Endothelial cell of umbilical vein (primary cell): ENCODE measurements around the gene SLC7A6OS. TPM values are rescaled to one million over a fixed set of nuclear protein-coding genes. Genes with fewer than 3 reads are reported as not detected.

Experiments used
- BruUV-seq: library from RNA; stranded (reverse); fragments of 400-500 nt; replicated peaks from 2 replicates; lab custom pipeline; 2021; lab: Mats Ljungman, UMichigan
- CTCF ChIA-PET: fragments of 300-600, 350-600 bp; sonication (Branson Sonifier 250); formaldehyde crosslinking; loops from one replicate; lab custom pipeline; 2021; ENCODE audit warnings: antibody characterized with exemption, inconsistent platforms; lab: Charles Lee
- POLR2A ChIA-PET: fragments of 300-600, 350-600 bp; sonication (Branson Sonifier 250); formaldehyde crosslinking; loops from one replicate; lab custom pipeline; 2021; ENCODE audit warnings: antibody characterized with exemption, inconsistent platforms; lab: Charles Lee
- DNase-seq: peaks from one replicate; pipeline ENCODE4 v3.0.0-alpha.2; 2011; ENCODE audit warnings: low read depth, low spot score
- FAIRE-seq: peaks from 2 replicates; lab custom pipeline; 2011; peaks lifted over from hg19 to GRCh38; lab: Jason Lieb, UNC
- H2AFZ ChIP-seq: 2 replicates; pipeline ENCODE4 v1.6.0; 2012; ENCODE audit warnings: low read depth, low read length, control low read depth, inconsistent platforms
- H3K27ac ChIP-seq: 2 replicates; pipeline ENCODE4 v1.5.1; 2011; ENCODE audit warnings: low read depth, mild to moderate bottlenecking, control low read depth, low read length, moderate library complexity; ENCODE audit not compliant: insufficient read depth
- H3K27me3 ChIP-seq, 2 experiments: 2 replicates each; pipeline versions ENCODE4 v1.6.0 to v1.6.1; 2011; ENCODE audit warnings: low read length in 2 of 2, mixed read lengths in 1 of 2; ENCODE audit not compliant: control insufficient read depth in 2 of 2, insufficient read depth in 2 of 2
- H3K36me3 ChIP-seq, 2 experiments: 2 replicates in 1 of 2; 3 replicates in 1 of 2; pipeline ENCODE4 v1.5.1; 2011; ENCODE audit warnings: low read length in 2 of 2, mild to moderate bottlenecking in 1 of 2, moderate library complexity in 1 of 2; ENCODE audit not compliant: control insufficient read depth in 2 of 2, insufficient read depth in 2 of 2; ENCODE audit errors: extremely low read depth in 1 of 2
- H3K4me1 ChIP-seq: 3 replicates; pipeline ENCODE4 v1.5.1; 2011; ENCODE audit warnings: mild to moderate bottlenecking, low read length; ENCODE audit not compliant: control insufficient read depth, insufficient read depth; ENCODE audit errors: extremely low read depth
- H3K4me2 ChIP-seq: 2 replicates; pipeline ENCODE4 v1.6.1; 2011; ENCODE audit warnings: low read length, control low read depth, mixed read lengths; ENCODE audit not compliant: insufficient read depth
- H3K4me3 ChIP-seq, 3 experiments: fragments of 200-600 bp in 1 of 3; sonication (generic), shearing (Covaris generic) in 1 of 3; replicated peaks in 1 of 3; 2 replicates each; pipeline ENCODE4 v1.5.1; 2011 to 2016; ENCODE audit warnings: control low read depth in 3 of 3, low read length in 3 of 3, mild to moderate bottlenecking in 2 of 3, inconsistent platforms in 1 of 3, low read depth in 1 of 3, moderate library complexity in 1 of 3; ENCODE audit not compliant: insufficient read depth in 1 of 3
- H3K79me2 ChIP-seq: 2 replicates; pipeline ENCODE4 v1.6.0; 2012; ENCODE audit warnings: low read length, inconsistent platforms; ENCODE audit not compliant: control insufficient read depth, insufficient read depth
- H3K9ac ChIP-seq: replicated peaks from 2 replicates; pipeline ENCODE3; 2011; ENCODE audit warnings: low read length, control low read depth; ENCODE audit not compliant: insufficient read depth; ENCODE audit errors: extremely low read depth
- H3K9me1 ChIP-seq: replicated peaks from 3 replicates; pipeline ENCODE4 v1.6.0; 2011; ENCODE audit warnings: mild to moderate bottlenecking, low read length; ENCODE audit not compliant: control insufficient read depth, insufficient read depth; ENCODE audit errors: extremely low read depth
- H3K9me3 ChIP-seq: replicated peaks from 2 replicates; pipeline ENCODE4 v1.5.1; 2012; ENCODE audit warnings: low read length, inconsistent platforms; ENCODE audit not compliant: control insufficient read depth, insufficient read depth
- H4K20me1 ChIP-seq: replicated peaks from 2 replicates; pipeline ENCODE3; 2011; ENCODE audit warnings: mild to moderate bottlenecking, low read length; ENCODE audit not compliant: control insufficient read depth, insufficient read depth; ENCODE audit errors: extremely low read depth
- EZH2 ChIP-seq: IDR thresholded peaks from 2 replicates; pipeline ENCODE4 v1.6.1; 2012; ENCODE audit warnings: borderline replicate concordance, low read depth, mild to moderate bottlenecking, moderate library complexity, low read length, inconsistent platforms; ENCODE audit not compliant: severe bottlenecking
- FOS ChIP-seq: IDR thresholded peaks from 2 replicates; pipeline ENCODE4 v1.6.1; 2011; ENCODE audit warnings: mild to moderate bottlenecking, low read length, moderate library complexity, borderline replicate concordance; ENCODE audit not compliant: insufficient read depth
- GATA2 ChIP-seq: IDR thresholded peaks from 2 replicates; pipeline ENCODE4 v1.7.0; 2011; ENCODE audit warnings: low read depth, mild to moderate bottlenecking, moderate library complexity, mixed read lengths, low read length; ENCODE audit not compliant: insufficient read length, insufficient read depth
- JUN ChIP-seq: IDR thresholded peaks from 2 replicates; pipeline ENCODE4 v1.6.1; 2011; ENCODE audit warnings: borderline replicate concordance, low read depth; ENCODE audit not compliant: insufficient read length, insufficient read depth
- MYC ChIP-seq: IDR thresholded peaks from one replicate; pipeline ENCODE4 v1.6.1; 2011; ENCODE audit warnings: mild to moderate bottlenecking, low read depth, low read length
- POLR2A ChIP-seq: IDR thresholded peaks from 2 replicates; pipeline ENCODE4 v1.6.1; 2012; ENCODE audit warnings: low read depth, mild to moderate bottlenecking, control low read depth, low read length
- POLR2AphosphoS5 ChIP-seq: IDR thresholded peaks from 2 replicates; pipeline ENCODE4 v1.6.1; 2012; ENCODE audit warnings: low read depth, mild to moderate bottlenecking, control low read depth, low read length, moderate library complexity; ENCODE audit not compliant: insufficient read depth
- dilution Hi-C: fragments of 300-500 bp; cut with MboI; formaldehyde crosslinking; loops from one replicate; pipeline ENCODE4 v1.15.0; 2019; ENCODE audit warnings: low sequenced_read_pairs; ENCODE audit not compliant: extremely low pct_ligation_motif_present
- intact Hi-C: fragments of 100-400 bp; cut with micrococcal nuclease; formaldehyde crosslinking; loops from one replicate; pipeline ENCODE4 v1.10.0; 2022
- polyA plus RNA-seq, 4 experiments: library from polyadenylated mRNA; depleted of rRNA in 3 of 4; stranded (reverse) in 3 of 4; unstranded in 1 of 4; fragments of >200 nt; gene quantifications; 2 replicates each; pipeline versions ENCODE4 v1.2.1 to v1.2.3, GENCODE V29; 2011 to 2012; ENCODE audit warnings: missing spikeins in 1 of 4
- total RNA-seq: library from RNA; stranded (reverse); gene quantifications from 2 replicates; pipeline ENCODE4 v1.2.3, GENCODE V29; 2021
- TF ChIP-seq, protein P1 (sequence below), 2 donors: IDR thresholded peaks; 1 replicate in 1 of 2; 2 replicates in 1 of 2; pipeline ENCODE4 v1.5.1; 2011; ENCODE audit warnings: low read length in 2 of 2, mild to moderate bottlenecking in 2 of 2, moderate library complexity in 2 of 2, control low read depth in 1 of 2, inconsistent platforms in 1 of 2, low read depth in 1 of 2; ENCODE audit not compliant: insufficient read depth in 1 of 2; ENCODE audit errors: extremely low read depth in 1 of 2
- TF ChIP-seq, protein P2 (sequence below): IDR thresholded peaks from 2 replicates; pipeline ENCODE4 v1.6.1; 2011; ENCODE audit not compliant: insufficient read depth, insufficient read length

Gene SLC7A6OS
- total and polyA plus RNA-seq, 2 donors (not counting 3 experiments of a cell fraction or from before 2014, with no cell fraction given): 8.3 to 22.9 TPM

DNA sequence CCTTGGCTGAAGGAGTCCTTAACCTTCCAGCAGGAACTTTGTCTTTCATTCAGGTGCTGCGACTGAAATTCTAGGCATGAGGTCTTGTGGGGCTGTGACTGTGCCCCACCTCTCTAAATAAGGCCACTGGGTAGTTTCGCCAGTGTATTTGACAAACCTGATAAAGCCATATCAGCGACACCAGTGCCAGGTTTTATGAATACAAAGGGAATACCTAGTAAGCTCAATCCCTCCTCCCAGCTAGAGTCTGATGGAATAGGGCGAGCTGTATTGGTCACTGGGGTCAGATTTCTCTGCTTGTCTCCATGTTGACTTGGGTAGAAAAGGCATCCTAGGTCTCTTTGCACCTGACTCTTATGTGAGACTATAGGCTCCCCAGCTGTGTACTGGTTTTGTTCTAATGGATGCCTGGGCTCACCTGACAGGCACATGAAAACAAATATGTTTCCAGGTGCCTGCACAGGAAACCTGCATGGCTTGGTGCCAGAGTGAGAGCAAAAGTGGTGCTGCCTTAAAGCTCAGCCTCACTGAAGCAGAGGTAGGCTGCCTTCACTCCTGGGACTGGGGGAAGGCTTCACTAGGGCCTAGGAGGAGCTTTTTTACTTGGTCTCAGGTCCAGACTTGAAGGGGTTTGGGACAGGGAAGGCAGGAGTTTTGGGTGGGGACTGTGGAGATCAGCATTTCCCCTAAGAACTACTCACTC, 38.1 kb downstream of the SLC7A6OS start:
- Histone ChIP-seq H3K9me3 (no peaks in the 10 kb centered on the region), H3K4me3 (no peak overlapping the region), H3K9me1 (no peaks in the 10 kb centered on the region), H3K27me3 (no peaks in the 10 kb centered on the region), H3K36me3 (peaks cover 0 to 26% of the 10 kb centered on the region in 2 experiments), H3K27ac (no peak overlapping the region), H4K20me1 (no peaks in the 10 kb centered on the region), H3K4me2 (no peak overlapping the region), H3K9ac (no peak overlapping the region), H3K79me2 (peaks cover 79% of the 10 kb centered on the region), H2AFZ (no peak overlapping the region), H3K4me1 (peaks cover 6% of the 10 kb centered on the region)
- no TSS peak for BruUV-seq
- POLR2A ChIA-PET: no interaction called here
- no peak for DNase-seq
- CTCF ChIA-PET: interaction anchor here (1.4 to 4.0 kb wide), 3 partner anchors 10 to 52 kb away, joined by 3 to 27 read pairs (median 5); partner anchors contain the start of gene SLC7A6
- dilution Hi-C loops (no loop called here), intact Hi-C loops (no loop called here)
- no peak for FAIRE-seq
- TF ChIP-seq, protein P1, sequence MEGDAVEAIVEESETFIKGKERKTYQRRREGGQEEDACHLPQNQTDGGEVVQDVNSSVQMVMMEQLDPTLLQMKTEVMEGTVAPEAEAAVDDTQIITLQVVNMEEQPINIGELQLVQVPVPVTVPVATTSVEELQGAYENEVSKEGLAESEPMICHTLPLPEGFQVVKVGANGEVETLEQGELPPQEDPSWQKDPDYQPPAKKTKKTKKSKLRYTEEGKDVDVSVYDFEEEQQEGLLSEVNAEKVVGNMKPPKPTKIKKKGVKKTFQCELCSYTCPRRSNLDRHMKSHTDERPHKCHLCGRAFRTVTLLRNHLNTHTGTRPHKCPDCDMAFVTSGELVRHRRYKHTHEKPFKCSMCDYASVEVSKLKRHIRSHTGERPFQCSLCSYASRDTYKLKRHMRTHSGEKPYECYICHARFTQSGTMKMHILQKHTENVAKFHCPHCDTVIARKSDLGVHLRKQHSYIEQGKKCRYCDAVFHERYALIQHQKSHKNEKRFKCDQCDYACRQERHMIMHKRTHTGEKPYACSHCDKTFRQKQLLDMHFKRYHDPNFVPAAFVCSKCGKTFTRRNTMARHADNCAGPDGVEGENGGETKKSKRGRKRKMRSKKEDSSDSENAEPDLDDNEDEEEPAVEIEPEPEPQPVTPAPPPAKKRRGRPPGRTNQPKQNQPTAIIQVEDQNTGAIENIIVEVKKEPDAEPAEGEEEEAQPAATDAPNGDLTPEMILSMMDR (IDR thresholded peaks at IDR 0.05; ENCODE audit: extremely low read depth in 1 of 2, insufficient read depth in 1 of 2, low read depth in 1 of 2, low read length in 2 of 2): no peak
- no peak for TF ChIP-seq JUN
- TF ChIP-seq, protein P2, sequence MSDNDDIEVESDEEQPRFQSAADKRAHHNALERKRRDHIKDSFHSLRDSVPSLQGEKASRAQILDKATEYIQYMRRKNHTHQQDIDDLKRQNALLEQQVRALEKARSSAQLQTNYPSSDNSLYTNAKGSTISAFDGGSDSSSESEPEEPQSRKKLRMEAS: no peak
- no peak for TF ChIP-seq EZH2
- TF ChIP-seq MYC: no peak
- TF ChIP-seq FOS: no peak
- no peak for TF ChIP-seq POLR2A
- TF ChIP-seq POLR2AphosphoS5: no peak
- TF ChIP-seq GATA2: no peak
